Measurements from ENCODE around the gene ZBTB46. TPM values are rescaled to one million over a fixed set of nuclear protein-coding genes. Genes with fewer than 3 reads are reported as not detected.

ZBTB46 gene
- total and polyA plus RNA-seq, 9 donors: 14.2 to 20.9 (median 18.9) TPM

- Histone ChIP-seq H3K9me3 (replicated peaks; ENCODE audit: control insufficient read depth, low read depth, low read length) (no peaks in the 10 kb centered on the region), H3K36me3 (ENCODE audit: control insufficient read depth, insufficient read depth, low read length) (peaks cover 46% of the 10 kb centered on the region), H3K4me1 (ENCODE audit: control insufficient read depth, insufficient read depth, low read length) (peaks cover 55% of the 10 kb centered on the region), H3K4me3 (ENCODE audit: low read length) (peak overlapping the region; percentile 78), H3K27ac (ENCODE audit: low read length) (peak overlapping the region; percentile 95), H3K27me3 (ENCODE audit: control insufficient read depth, insufficient read depth, low read length) (peaks cover 2% of the 10 kb centered on the region)
- under 1% methylated on average over 68 of the region's 80 CpGs for WGBS (ENCODE audit: insufficient coverage)
- peak; percentile 81 for DNase-seq
These were observed 90.9 kb downstream of the ZBTB46 start for GRCh38 chr20:63740070-63740626.

- H3K4me1 ChIP-seq (ENCODE audit: control insufficient read depth, insufficient read depth, low read length): peaks cover 55% of the 10 kb centered on the region
- peaks cover 50% of the 10 kb centered on the region for H3K36me3 ChIP-seq (ENCODE audit: control insufficient read depth, insufficient read depth, low read length)
- peaks cover 2% of the 10 kb centered on the region for H3K27me3 ChIP-seq (ENCODE audit: control insufficient read depth, insufficient read depth, low read length)
- peak within 1 kb of the TSS; percentile 78 for H3K4me3 ChIP-seq (ENCODE audit: low read length)
- peak; percentile 95 for DNase-seq
- peak within 1 kb of the TSS; percentile 95 for H3K27ac ChIP-seq (ENCODE audit: low read length)
- WGBS (ENCODE audit: insufficient coverage): under 1% methylated on average over 116 of the region's 136 CpGs
- no peaks in the 10 kb centered on the region for H3K9me3 ChIP-seq (replicated peaks; ENCODE audit: control insufficient read depth, low read depth, low read length)
These were observed 91.7 kb downstream of the ZBTB46 start, which contains the start of gene SLC2A4RG for GRCh38 chr20:63739130-63740069. SLC2A4RG (plus strand) TSS chr20:63739776; CDS start chr20:63739913, 137 bp downstream.

- DNase-seq: peak; percentile 84
- peaks cover 54% of the 10 kb centered on the region for H3K36me3 ChIP-seq (ENCODE audit: control insufficient read depth, insufficient read depth, low read length)
- peak overlapping the region; percentile 91 for H3K27ac ChIP-seq (ENCODE audit: low read length)
- H3K9me3 ChIP-seq (replicated peaks; ENCODE audit: control insufficient read depth, low read depth, low read length): no peaks in the 10 kb centered on the region
- peaks cover 2% of the 10 kb centered on the region for H3K27me3 ChIP-seq (ENCODE audit: control insufficient read depth, insufficient read depth, low read length)
- H3K4me3 ChIP-seq (ENCODE audit: low read length): peak overlapping the region; percentile 44
- H3K4me1 ChIP-seq (ENCODE audit: control insufficient read depth, insufficient read depth, low read length): peaks cover 55% of the 10 kb centered on the region
- 6% methylated on average over 26 of the region's 26 CpGs for WGBS (ENCODE audit: insufficient coverage)
These were observed 92.4 kb downstream of the ZBTB46 start for GRCh38 chr20:63738687-63739129.

DNA sequence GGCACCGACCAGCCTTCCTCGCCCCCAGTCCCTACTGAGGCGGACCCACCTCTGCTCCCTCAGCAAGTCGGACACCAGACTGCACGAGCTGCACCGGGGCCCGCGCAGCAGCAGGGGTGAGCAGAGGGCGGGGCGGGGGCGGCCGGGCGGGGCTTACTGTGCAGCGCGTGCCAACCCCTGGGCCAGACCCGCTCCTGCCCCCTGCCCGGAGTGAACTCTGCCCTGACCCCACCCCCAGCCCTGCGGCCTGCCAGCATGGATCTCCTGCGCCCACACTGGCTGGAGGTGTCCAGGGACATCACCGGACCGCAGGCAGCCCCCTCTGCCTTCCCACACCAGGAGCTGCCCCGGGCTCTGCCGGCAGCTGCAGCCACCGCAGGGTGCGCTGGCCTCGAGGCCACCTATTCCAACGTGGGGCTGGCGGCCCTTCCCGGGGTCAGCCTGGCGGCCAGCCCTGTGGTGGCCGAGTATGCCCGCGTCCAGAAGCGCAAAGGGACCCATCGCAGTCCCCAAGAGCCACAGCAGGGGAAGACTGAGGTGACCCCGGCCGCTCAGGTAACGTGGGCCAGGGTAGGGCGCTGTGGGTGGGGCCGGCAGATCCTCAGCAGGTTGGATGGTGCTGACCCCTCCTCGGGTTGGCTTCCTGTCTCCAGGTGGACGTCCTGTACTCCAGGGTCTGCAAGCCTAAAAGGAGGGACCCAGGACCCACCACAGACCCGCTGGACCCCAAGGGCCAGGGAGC is 92.9 kb downstream of the ZBTB46 start:
- no peaks in the 10 kb centered on the region for H3K9me3 ChIP-seq (replicated peaks; ENCODE audit: control insufficient read depth, low read depth, low read length)
- no peak for DNase-seq
- peak overlapping the region; percentile 91 for H3K27ac ChIP-seq (ENCODE audit: low read length)
- H3K27me3 ChIP-seq (ENCODE audit: control insufficient read depth, insufficient read depth, low read length): peaks cover 2% of the 10 kb centered on the region
- H3K4me1 ChIP-seq (ENCODE audit: control insufficient read depth, insufficient read depth, low read length): peaks cover 55% of the 10 kb centered on the region
- WGBS (ENCODE audit: insufficient coverage): 20% methylated on average over 42 of the region's 43 CpGs
- peak overlapping the region; percentile 10 for H3K4me3 ChIP-seq (ENCODE audit: low read length)
- peaks cover 54% of the 10 kb centered on the region for H3K36me3 ChIP-seq (ENCODE audit: control insufficient read depth, insufficient read depth, low read length)

DNA sequence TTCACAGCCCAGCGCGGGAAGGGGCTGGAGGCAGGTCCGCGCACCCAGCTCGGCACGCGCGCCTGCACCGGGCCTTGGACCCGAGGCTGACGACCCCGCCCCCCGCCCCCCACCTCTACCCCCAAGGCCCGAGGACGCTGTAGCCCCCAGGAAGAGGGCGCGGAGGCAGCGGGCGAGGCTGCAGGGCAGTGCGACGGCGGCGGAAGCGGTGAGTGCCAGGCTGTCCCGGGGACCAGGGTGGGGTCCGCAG is 93.4 kb downstream of the ZBTB46 start:
- H3K4me3 ChIP-seq (ENCODE audit: low read length): peak overlapping the region; percentile 10
- H3K27ac ChIP-seq (ENCODE audit: low read length): no peak overlapping the region
- H3K27me3 ChIP-seq (ENCODE audit: control insufficient read depth, insufficient read depth, low read length): peaks cover 2% of the 10 kb centered on the region
- peaks cover 50% of the 10 kb centered on the region for H3K36me3 ChIP-seq (ENCODE audit: control insufficient read depth, insufficient read depth, low read length)
- H3K9me3 ChIP-seq (replicated peaks; ENCODE audit: control insufficient read depth, low read depth, low read length): no peaks in the 10 kb centered on the region
- WGBS (ENCODE audit: insufficient coverage): 4% methylated on average over 10 of the region's 26 CpGs
- DNase-seq: no peak
- H3K4me1 ChIP-seq (ENCODE audit: control insufficient read depth, insufficient read depth, low read length): peaks cover 55% of the 10 kb centered on the region

DNA sequence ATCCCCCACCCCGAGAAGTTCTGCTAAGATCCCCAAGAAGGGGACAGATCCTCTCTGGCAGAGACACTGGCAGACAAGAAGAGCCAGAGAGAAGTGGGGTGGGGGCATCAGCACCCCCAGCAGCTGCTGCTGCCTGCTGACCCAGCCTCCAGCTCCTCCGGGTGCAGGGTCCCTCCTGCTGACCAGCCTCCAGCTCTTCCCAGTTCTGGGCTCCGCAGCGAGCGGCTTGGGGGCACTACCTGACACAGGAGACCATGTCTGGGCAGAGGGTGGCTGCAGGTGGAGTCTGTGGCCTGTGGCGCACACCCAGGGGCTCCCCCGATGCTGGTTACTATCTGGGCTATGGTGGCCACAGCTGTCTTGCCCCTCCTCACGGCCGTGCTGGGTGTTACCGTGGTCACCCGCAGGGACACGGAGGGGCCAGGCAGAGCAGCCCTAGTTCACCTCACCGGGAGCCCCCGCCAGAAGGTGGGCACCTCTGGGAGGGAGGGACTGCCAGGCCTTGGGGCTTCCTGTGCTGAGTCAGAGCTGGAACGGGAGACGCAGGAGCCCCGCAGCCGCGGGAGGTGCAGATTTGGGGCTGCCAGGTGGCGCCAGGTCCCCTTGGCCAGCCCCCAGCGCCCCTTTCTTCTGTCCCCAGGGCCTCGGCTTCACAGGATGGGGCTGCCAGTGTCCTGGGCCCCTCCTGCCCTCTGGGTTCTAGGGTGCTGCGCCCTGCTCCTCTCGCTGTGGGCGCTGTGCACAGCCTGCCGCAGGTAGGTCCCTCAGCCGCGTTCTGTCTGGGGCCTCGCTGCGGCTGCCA is 94.0 kb downstream of the ZBTB46 start:
- 44% methylated on average over 29 of the region's 30 CpGs for WGBS (ENCODE audit: insufficient coverage)
- peaks cover 45% of the 10 kb centered on the region for H3K36me3 ChIP-seq (ENCODE audit: control insufficient read depth, insufficient read depth, low read length)
- no peaks in the 10 kb centered on the region for H3K9me3 ChIP-seq (replicated peaks; ENCODE audit: control insufficient read depth, low read depth, low read length)
- no peak overlapping the region for H3K4me3 ChIP-seq (ENCODE audit: low read length)
- H3K4me1 ChIP-seq (ENCODE audit: control insufficient read depth, insufficient read depth, low read length): peaks cover 53% of the 10 kb centered on the region
- H3K27me3 ChIP-seq (ENCODE audit: control insufficient read depth, insufficient read depth, low read length): peaks cover 2% of the 10 kb centered on the region
- H3K27ac ChIP-seq (ENCODE audit: low read length): peak overlapping the region; percentile 32
- DNase-seq: no peak

GRCh38 chr20:63735859-63736718 is 95.0 kb downstream of the ZBTB46 start, which contains the start of gene LIME1:
LIME1 (plus strand) TSS chr20:63736664; CDS start chr20:63737550, 886 bp downstream.
- H3K27me3 ChIP-seq (ENCODE audit: control insufficient read depth, insufficient read depth, low read length): peaks cover 2% of the 10 kb centered on the region
- peaks cover 43% of the 10 kb centered on the region for H3K4me1 ChIP-seq (ENCODE audit: control insufficient read depth, insufficient read depth, low read length)
- 67% methylated on average over 27 of the region's 31 CpGs for WGBS (ENCODE audit: insufficient coverage)
- H3K4me3 ChIP-seq (ENCODE audit: low read length): no peak within 1 kb of the TSS
- no peaks in the 10 kb centered on the region for H3K9me3 ChIP-seq (replicated peaks; ENCODE audit: control insufficient read depth, low read depth, low read length)
- H3K36me3 ChIP-seq (ENCODE audit: control insufficient read depth, insufficient read depth, low read length): peaks cover 35% of the 10 kb centered on the region
- peak within 1 kb of the TSS; percentile 32 for H3K27ac ChIP-seq (ENCODE audit: low read length)
- DNase-seq: no peak

- Histone ChIP-seq H3K9me3 (replicated peaks; ENCODE audit: control insufficient read depth, low read depth, low read length) (no peaks in the 10 kb centered on the region), H3K36me3 (ENCODE audit: control insufficient read depth, insufficient read depth, low read length) (peaks cover 40% of the 10 kb centered on the region), H3K27me3 (ENCODE audit: control insufficient read depth, insufficient read depth, low read length) (peaks cover 2% of the 10 kb centered on the region), H3K27ac (ENCODE audit: low read length) (no peak overlapping the region), H3K4me1 (ENCODE audit: control insufficient read depth, insufficient read depth, low read length) (peaks cover 40% of the 10 kb centered on the region), H3K4me3 (ENCODE audit: low read length) (no peak overlapping the region)
- no peak for DNase-seq
- WGBS (ENCODE audit: insufficient coverage): 90% methylated on average over 46 of the region's 48 CpGs
These were observed 95.9 kb downstream of the ZBTB46 start for GRCh38 chr20:63734946-63735858.
